ENCODE results near the gene MAJIN.
"Not testable (repeated sequence)": the region's sequence is repeated elsewhere in the genome, so short reads cannot be mapped to it uniquely, and the experiment has no call there.

The MAJIN gene

DNA sequence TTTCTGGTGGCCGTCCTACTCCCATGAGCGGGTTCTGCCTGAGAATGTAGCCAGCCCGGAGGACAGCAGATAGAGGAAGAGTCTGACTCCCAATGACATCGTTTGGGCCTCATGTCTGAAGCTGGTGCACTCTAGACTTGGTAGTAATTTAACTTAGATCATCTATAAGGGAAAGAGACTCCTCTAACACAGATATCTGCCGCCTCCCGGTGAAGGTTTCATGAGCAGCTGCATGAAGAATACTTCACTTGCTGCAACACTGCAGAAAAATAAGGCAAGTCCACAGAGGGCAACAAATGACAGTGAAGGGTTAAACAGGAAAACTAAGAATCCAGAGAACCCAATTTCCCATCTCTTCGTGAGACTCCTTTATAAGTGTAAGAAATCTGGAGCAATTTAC lies 36.1 kb upstream of the MAJIN start:
- H3K27me3 ChIP-seq (replicated peaks; ENCODE audit: control insufficient read depth, insufficient read depth, low read length) = no peaks in the 10 kb centered on the region
- TF ChIP-seq, protein P1, sequence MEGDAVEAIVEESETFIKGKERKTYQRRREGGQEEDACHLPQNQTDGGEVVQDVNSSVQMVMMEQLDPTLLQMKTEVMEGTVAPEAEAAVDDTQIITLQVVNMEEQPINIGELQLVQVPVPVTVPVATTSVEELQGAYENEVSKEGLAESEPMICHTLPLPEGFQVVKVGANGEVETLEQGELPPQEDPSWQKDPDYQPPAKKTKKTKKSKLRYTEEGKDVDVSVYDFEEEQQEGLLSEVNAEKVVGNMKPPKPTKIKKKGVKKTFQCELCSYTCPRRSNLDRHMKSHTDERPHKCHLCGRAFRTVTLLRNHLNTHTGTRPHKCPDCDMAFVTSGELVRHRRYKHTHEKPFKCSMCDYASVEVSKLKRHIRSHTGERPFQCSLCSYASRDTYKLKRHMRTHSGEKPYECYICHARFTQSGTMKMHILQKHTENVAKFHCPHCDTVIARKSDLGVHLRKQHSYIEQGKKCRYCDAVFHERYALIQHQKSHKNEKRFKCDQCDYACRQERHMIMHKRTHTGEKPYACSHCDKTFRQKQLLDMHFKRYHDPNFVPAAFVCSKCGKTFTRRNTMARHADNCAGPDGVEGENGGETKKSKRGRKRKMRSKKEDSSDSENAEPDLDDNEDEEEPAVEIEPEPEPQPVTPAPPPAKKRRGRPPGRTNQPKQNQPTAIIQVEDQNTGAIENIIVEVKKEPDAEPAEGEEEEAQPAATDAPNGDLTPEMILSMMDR (IDR thresholded peaks at IDR 0.05; ENCODE audit: insufficient read depth, low read length, poor library complexity, severe bottlenecking) = no peak
- no peaks in the 10 kb centered on the region for H3K36me3 ChIP-seq (ENCODE audit: control insufficient read depth, insufficient read depth, low read length)
- no peak for DNase-seq (ENCODE audit: extremely low read depth, insufficient read length)
- H3K4me3 ChIP-seq (replicated peaks; ENCODE audit: low read depth, low read length) = no peak overlapping the region

DNA sequence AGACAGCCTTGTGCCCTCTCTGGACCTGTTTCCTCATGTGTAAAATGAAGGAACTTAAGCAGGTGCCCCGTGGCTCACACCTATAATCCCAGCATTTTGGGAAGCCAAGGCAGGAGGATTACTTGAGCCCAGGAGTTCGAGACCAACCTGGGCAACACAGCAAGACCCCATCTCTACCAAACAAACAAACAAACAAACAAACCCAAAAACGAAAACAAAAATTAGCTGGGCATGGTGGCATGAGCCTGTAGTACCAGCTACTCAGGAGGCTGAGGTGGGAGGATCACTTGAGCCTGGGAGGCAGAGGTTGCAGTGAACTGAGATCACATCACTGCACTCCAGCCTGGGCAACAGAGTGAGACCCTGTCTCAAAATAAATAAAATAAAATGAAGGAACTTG lies 32.1 kb upstream of the MAJIN start:
- not testable (repeated sequence) for DNase-seq (ENCODE audit: extremely low read depth, insufficient read length); H3K36me3 ChIP-seq (ENCODE audit: control insufficient read depth, insufficient read depth, low read length); H3K4me3 ChIP-seq (replicated peaks; ENCODE audit: low read depth, low read length); H3K27me3 ChIP-seq (replicated peaks; ENCODE audit: control insufficient read depth, insufficient read depth, low read length)

DNA sequence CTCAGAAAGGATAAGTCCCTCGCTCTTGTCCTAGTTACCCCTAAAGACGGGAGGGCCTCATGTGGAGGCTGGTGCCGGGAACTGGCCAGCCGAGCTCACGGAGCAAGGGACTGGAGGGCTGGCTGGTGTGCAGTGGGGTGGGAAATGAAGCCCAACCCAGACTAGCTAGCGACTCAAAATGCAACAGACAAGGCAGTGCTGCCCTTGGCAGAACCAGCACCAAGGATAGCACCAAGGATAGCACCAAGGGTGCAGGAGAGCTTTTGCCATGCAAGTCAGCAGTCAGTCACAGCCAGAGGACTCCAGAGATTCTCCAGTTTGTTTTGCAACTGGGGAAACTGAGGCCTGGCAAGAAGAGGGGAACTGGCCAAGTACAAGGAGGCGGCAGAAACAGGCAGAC lies 31.4 kb upstream of the MAJIN start:
- Histone ChIP-seq H3K36me3 (ENCODE audit: control insufficient read depth, insufficient read depth, low read length) (no peaks in the 10 kb centered on the region), H3K27me3 (replicated peaks; ENCODE audit: control insufficient read depth, insufficient read depth, low read length) (no peaks in the 10 kb centered on the region), H3K4me3 (replicated peaks; ENCODE audit: low read depth, low read length) (no peak overlapping the region)
- TF ChIP-seq, protein P1 (IDR thresholded peaks at IDR 0.05; ENCODE audit: insufficient read depth, low read length, poor library complexity, severe bottlenecking) = no peak
- DNase-seq (ENCODE audit: extremely low read depth, insufficient read length) = no peak

DNA sequence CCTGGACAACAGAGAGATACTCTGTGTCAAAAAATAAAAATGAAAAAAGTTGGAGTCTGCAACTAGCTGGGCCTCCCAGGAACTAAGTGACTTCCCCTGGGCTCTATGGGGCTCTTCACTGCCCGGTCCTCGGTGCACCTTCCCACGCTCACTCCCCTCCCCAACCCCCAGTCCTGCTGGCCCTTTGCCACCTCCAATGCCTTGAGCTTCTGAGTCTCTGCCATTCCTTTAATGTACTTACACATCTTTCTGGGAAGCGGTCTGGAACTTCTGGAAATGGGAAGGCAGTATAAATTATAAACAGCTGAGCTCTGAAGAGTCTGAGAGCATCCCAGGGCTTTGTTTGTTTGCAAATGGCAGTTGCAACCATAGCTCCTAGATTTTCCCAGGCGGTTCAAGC lies 30.8 kb upstream of the MAJIN start:
- no peaks in the 10 kb centered on the region for H3K36me3 ChIP-seq (ENCODE audit: control insufficient read depth, insufficient read depth, low read length)
- H3K27me3 ChIP-seq (replicated peaks; ENCODE audit: control insufficient read depth, insufficient read depth, low read length) = no peaks in the 10 kb centered on the region
- H3K4me3 ChIP-seq (replicated peaks; ENCODE audit: low read depth, low read length) = no peak overlapping the region
- no peak for DNase-seq (ENCODE audit: extremely low read depth, insufficient read length)
- TF ChIP-seq, protein P1 (IDR thresholded peaks at IDR 0.05; ENCODE audit: insufficient read depth, low read length, poor library complexity, severe bottlenecking) = no peak

DNA sequence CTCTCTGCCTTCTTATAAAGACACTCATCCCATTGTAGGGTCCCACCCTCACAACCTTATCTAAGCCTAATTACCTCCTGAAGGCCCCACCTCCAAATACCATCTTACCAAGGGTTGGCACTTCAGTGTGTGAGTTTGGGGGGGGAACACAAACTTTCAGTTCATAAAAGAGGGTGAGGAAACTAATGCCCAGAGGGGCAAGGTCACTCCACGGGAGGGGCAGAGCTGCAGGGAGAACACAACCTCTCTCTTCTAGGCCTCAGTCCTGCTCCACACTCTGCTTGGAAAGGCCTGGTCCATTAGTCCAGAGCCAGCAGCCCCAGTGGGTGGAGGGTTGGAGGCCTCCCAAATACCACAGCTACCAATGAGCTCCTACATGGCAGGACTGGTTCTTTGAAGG lies 27.6 kb upstream of the MAJIN start:
- TF ChIP-seq, protein P1 (IDR thresholded peaks at IDR 0.05; ENCODE audit: insufficient read depth, low read length, poor library complexity, severe bottlenecking) = no peak
- no peaks in the 10 kb centered on the region for H3K36me3 ChIP-seq (ENCODE audit: control insufficient read depth, insufficient read depth, low read length)
- no peaks in the 10 kb centered on the region for H3K27me3 ChIP-seq (replicated peaks; ENCODE audit: control insufficient read depth, insufficient read depth, low read length)
- no peak overlapping the region for H3K4me3 ChIP-seq (replicated peaks; ENCODE audit: low read depth, low read length)
- DNase-seq (ENCODE audit: extremely low read depth, insufficient read length) = no peak

DNA sequence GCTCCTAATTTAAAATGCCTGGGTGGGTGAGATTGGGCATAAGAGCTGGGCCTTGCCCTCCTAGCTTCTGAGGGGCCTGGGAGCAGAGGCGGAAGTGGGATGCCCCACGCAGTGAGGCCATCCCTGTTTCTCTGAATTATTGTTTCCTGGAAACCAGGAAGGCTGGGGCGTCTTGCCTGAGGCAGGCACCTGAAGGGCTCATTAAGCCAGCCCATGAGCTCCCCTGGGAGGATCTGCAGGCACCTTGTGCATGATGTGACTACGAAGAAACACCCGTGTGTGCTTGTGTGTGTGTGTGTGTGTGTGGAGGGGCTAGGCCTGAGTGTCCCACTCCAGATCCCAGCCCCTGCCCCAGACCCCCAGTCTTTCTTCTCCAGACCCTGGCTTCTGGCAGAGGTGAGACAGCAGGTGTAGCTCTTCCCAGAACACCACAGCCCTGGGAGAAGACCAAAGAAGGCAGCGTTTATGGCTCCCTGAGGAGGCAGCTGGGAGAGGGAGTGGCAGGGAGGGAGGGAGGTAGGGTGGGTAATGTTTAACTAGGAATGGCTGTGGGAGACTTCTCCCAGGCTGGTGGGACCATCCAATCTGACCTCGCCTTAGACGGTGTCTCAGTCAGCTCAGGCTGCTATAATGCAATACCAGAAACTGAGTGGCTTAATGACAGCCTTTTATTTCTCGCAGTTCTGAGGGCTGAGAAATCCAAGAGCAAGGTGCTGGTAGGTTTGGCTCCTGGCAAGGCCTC lies 27.0 kb upstream of the MAJIN start:
- TF ChIP-seq, protein P1 (IDR thresholded peaks at IDR 0.05; ENCODE audit: insufficient read depth, low read length, poor library complexity, severe bottlenecking) = no peak
- H3K27me3 ChIP-seq (replicated peaks; ENCODE audit: control insufficient read depth, insufficient read depth, low read length) = no peaks in the 10 kb centered on the region

More for the DNA sequence above, 27.0 kb upstream of the MAJIN start:
- Histone ChIP-seq H3K36me3 (ENCODE audit: control insufficient read depth, insufficient read depth, low read length) (no peaks in the 10 kb centered on the region), H3K4me3 (replicated peaks; ENCODE audit: low read depth, low read length) (no peak overlapping the region)
- no peak for DNase-seq (ENCODE audit: extremely low read depth, insufficient read length)

Measured in GM06990 (cell line).